BLaER1 (cell line): ENCODE data around the gene GINS2.

Source experiments
- H3K27ac ChIP-seq: shearing (Covaris generic); formaldehyde crosslinking; 2 replicates; pipeline ENCODE4 v1.8.1; 2022
- H3K27me3 ChIP-seq: shearing (Covaris generic); formaldehyde crosslinking; 2 replicates; pipeline ENCODE4 v1.8.1; 2022
- H3K36me3 ChIP-seq: shearing (Covaris generic); formaldehyde crosslinking; 2 replicates; pipeline ENCODE4 v1.8.1; 2022
- H3K4me1 ChIP-seq: shearing (Covaris generic); formaldehyde crosslinking; 2 replicates; pipeline ENCODE4 v1.8.1; 2022
- H3K4me2 ChIP-seq: shearing (Covaris generic); formaldehyde crosslinking; 2 replicates; pipeline ENCODE4 v1.8.1; 2022
- H3K4me3 ChIP-seq: shearing (Covaris generic); formaldehyde crosslinking; 2 replicates; pipeline ENCODE4 v1.8.1; 2022
- H3K9ac ChIP-seq: shearing (Covaris generic); formaldehyde crosslinking; 2 replicates; pipeline ENCODE4 v1.8.1; 2022
- H3K9me3 ChIP-seq: shearing (Covaris generic); formaldehyde crosslinking; 2 replicates; pipeline ENCODE4 v1.8.1; 2022
- H4K20me1 ChIP-seq: shearing (Covaris generic); formaldehyde crosslinking; 2 replicates; pipeline ENCODE4 v1.8.1; 2022
- Cebpa-rat ChIP-seq: shearing (Covaris generic); IDR thresholded peaks from 2 replicates; pipeline ENCODE4 v1.8.1; 2022

The GINS2 gene

GRCh38 chr16:85652431-85653221 is 36.1 kb downstream of the GINS2 start:
- TF ChIP-seq Cebpa-rat: no peak
- Histone ChIP-seq H3K27me3 (no peaks in the 10 kb centered on the region), H3K4me3 (peak overlapping the region; percentile 56; the same call in 1 of the 2 replicates), H3K4me1 (peaks cover 56% of the 10 kb centered on the region), H3K9me3 (no peaks in the 10 kb centered on the region), H3K4me2 (peak overlapping the region; percentile 94), H3K9ac (no peak overlapping the region), H3K36me3 (peaks cover 60% of the 10 kb centered on the region), H3K27ac (peak overlapping the region; percentile 83), H4K20me1 (peaks cover 97% of the 10 kb centered on the region)

DNA sequence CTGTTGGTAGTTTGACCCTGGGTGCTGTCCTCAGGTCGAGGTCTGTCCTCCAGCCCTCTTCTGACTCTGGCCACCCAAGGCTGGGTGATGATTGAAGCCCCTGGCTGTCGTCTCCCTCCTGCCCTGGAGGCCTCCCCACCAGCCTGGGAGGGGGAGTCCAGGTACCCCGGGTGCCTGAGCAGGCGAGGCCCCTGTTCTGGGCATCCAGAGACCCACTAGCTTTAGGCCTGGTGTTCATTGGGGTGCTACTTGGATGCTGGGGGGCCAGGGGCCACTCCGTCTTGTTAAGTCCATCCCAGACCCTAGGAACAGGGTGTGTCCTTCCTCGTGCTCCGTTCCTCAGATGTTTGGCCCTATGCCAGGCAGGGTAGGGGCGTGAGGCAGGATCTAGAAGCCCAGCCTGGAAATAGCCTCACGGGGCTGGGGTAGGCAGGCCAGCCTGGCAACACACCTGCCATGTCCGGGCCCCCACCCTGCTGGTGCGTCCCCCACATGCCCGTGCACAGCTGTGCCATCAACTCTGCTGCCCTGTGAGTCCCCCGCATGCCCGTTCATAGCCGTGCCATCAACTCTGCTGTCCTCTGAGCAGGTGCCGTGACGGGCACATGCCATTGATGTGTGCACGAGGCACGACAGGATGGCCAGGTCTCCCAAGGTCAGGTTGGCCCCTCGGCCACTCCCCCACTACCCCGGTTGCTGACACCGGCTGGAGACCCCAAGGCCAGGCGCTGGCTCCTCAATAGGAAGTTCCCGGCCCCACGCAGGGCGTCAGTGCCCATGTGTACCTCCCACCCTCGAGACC is 36.9 kb downstream of the GINS2 start:
- Histone ChIP-seq H3K27me3 (no peaks in the 10 kb centered on the region), H4K20me1 (peaks cover 97% of the 10 kb centered on the region), H3K27ac (peak overlapping the region; percentile 83), H3K36me3 (peaks cover 55% of the 10 kb centered on the region), H3K4me3 (peak overlapping the region; percentile 56), H3K4me1 (peaks cover 64% of the 10 kb centered on the region), H3K9ac (peak overlapping the region; percentile 62), H3K9me3 (no peaks in the 10 kb centered on the region), H3K4me2 (peak overlapping the region; percentile 94)
- no peak for TF ChIP-seq Cebpa-rat

DNA sequence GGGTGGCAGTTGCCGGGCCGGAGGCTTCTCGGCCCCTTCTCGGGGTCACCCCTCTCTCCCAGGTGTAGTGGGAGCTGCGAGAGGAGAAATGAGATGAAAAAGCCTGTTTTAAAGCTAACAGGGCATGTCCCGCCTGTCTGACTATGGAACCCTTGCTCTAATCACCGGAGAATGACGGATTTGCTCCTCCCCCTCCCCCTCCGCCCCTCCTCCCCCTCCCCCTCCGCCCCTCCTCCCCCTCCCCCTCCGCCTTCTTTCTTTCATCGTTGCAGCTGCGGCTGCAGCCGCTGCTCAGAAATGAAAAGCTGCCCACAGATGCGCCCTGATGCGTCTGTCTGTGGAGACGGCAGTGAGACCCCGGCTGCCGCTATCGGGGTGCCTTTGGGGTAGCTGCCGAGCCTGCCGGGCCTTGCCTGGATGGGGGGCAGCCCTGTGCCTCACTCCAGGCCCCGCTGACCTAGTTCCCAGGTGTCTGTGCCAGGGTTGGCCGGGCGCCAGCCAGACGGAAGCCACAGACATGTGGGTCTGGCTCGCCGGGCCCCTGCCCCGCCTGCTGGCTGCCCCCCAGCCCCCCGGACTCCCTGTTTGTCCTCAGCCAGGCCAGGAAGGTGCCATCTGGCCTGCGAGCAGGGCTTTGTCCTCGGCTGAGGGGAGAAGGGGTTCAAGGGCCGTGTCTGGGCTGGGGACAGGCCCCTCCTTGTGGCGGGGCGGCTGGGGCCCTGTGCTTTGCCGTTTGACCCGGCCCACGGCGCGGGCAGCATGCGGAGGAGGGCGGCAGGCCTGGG is 37.7 kb downstream of the GINS2 start:
- Histone ChIP-seq H3K9ac (peak overlapping the region; percentile 62), H4K20me1 (peaks cover 97% of the 10 kb centered on the region), H3K4me2 (peak overlapping the region; percentile 94), H3K4me3 (peak overlapping the region; percentile 56), H3K27me3 (no peaks in the 10 kb centered on the region), H3K36me3 (peaks cover 51% of the 10 kb centered on the region), H3K27ac (peak overlapping the region; percentile 83), H3K4me1 (peaks cover 72% of the 10 kb centered on the region), H3K9me3 (no peaks in the 10 kb centered on the region)
- TF ChIP-seq Cebpa-rat: no peak

DNA sequence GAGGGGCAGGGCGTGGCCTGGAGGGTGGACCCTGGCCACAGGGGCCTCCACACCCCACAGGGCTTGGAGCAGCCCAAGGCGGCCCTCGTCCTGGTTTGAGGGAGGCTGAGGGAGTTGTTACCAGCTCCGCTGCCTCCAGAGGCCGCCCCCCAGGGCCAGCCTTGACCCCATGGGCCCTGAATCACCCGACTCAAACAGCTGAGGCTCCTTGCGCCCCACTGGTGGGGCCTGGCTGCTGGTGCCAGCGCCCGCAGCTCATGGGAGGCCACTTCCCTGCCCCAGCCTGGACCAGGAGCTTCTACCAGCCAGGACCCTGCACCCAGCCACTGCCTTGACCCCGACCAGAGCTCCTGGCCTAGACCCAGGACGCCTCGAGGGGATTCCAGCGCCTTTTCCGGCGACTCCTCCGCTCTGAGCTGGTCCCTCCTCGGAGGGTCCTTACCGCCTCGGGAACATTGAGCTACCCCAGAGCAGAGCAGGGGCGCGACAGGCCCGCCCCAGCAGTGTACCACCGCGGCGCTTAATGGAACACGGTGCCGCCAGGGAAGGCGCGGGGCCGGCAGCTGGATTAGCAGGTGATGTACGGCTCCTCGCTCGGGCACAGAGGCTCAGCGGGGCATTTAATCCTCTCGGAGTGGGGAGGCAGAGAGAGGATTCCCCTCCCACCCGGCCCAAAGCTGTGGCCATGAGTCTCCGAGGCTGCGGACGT is 38.5 kb downstream of the GINS2 start:
- Histone ChIP-seq H4K20me1 (peaks cover 97% of the 10 kb centered on the region), H3K4me2 (peak overlapping the region; percentile 94)

DNA sequence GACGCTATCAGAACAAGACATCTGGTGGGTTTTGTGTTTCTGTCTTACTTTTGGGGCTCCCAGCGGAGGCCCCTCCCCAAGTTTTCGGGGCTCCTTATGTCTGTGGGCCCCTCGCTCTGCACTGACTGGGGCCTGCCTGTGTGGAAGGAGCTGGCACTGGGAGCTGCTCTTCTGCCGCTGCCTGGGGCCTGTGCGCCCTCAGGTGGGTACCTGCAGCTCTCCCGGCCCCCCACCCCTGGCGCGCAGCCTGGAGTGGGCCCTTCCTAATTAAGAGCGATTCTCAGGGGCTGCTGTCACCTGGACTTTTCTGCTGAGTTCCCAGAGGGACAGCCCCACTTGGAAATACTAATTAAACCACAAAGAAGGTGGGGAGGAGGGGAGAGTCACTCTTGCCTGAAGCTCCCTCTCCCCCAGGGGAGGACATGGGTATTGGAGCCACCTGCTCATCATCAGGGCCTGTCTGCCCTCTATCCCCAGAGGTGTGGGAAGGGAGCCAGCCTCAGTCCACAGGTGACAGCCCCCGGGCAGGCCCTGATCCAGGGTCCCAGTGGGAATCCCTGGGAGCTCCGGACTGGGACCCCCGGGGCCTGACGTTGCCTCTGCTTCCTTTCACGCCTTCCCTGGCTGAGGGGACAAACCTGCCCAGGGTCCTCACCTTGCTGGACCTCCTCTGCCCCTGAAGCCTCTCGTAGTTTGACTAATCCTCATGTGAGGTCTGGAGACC is 39.2 kb downstream of the GINS2 start:
- Histone ChIP-seq H3K27ac (peak overlapping the region; percentile 70), H3K36me3 (peaks cover 50% of the 10 kb centered on the region), H3K4me1 (peaks cover 87% of the 10 kb centered on the region), H3K9ac (peak overlapping the region; percentile 60), H3K4me2 (peak overlapping the region; percentile 94), H3K27me3 (no peaks in the 10 kb centered on the region), H4K20me1 (peaks cover 97% of the 10 kb centered on the region), H3K9me3 (no peaks in the 10 kb centered on the region), H3K4me3 (peak overlapping the region; percentile 38)
- TF ChIP-seq Cebpa-rat: no peak

More for the DNA sequence above, 38.5 kb downstream of the GINS2 start:
- Histone ChIP-seq H3K4me1 (peaks cover 80% of the 10 kb centered on the region), H3K27ac (peak overlapping the region; percentile 70), H3K9me3 (no peaks in the 10 kb centered on the region), H3K36me3 (peaks cover 51% of the 10 kb centered on the region), H3K9ac (peak overlapping the region; percentile 60), H3K27me3 (no peaks in the 10 kb centered on the region), H3K4me3 (peak overlapping the region; percentile 38)
- no peak for TF ChIP-seq Cebpa-rat

GRCh38 chr16:85648805-85649204 is 39.9 kb downstream of the GINS2 start:
- no peak for TF ChIP-seq Cebpa-rat
- peaks cover 95% of the 10 kb centered on the region for H3K4me1 ChIP-seq
- peaks cover 50% of the 10 kb centered on the region for H3K36me3 ChIP-seq
- peak overlapping the region; percentile 94 for H3K4me2 ChIP-seq
- no peaks in the 10 kb centered on the region for H3K9me3 ChIP-seq
- peak overlapping the region; percentile 60; the same call in 1 of the 2 replicates for H3K9ac ChIP-seq
- no peaks in the 10 kb centered on the region for H3K27me3 ChIP-seq
- no peak overlapping the region for H3K4me3 ChIP-seq
- H3K27ac ChIP-seq: no peak overlapping the region
- H4K20me1 ChIP-seq: peaks cover 97% of the 10 kb centered on the region

DNA sequence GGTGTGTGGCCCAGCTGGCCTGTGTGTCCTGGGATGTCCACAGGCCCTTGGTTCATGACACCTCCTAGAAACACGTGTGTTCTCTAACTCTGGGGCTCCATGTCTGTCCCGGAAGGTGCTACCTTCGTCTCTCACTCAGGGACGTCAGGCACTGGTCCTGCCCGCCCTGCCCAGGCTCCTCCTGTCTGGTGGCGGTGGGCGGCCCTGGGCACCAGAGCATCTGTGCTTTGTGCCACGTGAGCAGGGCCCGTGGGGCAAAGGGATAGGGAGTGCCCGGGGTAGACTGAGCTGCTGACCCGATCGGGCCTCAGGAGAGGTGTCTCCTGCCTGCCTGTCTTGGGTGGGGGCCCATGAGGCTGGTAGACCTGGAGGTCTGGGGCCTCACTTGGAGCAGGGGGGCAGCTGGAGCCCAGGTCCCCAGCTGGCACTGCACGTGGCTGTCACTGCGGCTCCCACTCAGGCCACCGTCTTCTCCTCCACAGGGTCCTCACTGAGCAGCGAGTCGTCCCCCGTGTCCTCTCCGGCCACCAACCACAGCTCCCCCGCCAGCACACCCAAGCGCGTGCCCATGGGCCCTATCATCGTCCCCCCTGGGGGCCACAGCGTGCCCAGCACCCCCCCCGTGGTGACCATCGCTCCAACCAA is 40.6 kb downstream of the GINS2 start:
- peak overlapping the region; percentile 60; the same call in 1 of the 2 replicates for H3K9ac ChIP-seq
- peaks cover 48% of the 10 kb centered on the region for H3K36me3 ChIP-seq
- H3K9me3 ChIP-seq: no peaks in the 10 kb centered on the region
- H3K27ac ChIP-seq: no peak overlapping the region
- no peak for TF ChIP-seq Cebpa-rat
- H4K20me1 ChIP-seq: peaks cover 97% of the 10 kb centered on the region
- no peaks in the 10 kb centered on the region for H3K27me3 ChIP-seq
- peaks cover 95% of the 10 kb centered on the region for H3K4me1 ChIP-seq
- H3K4me2 ChIP-seq: peak overlapping the region; percentile 94
- no peak overlapping the region for H3K4me3 ChIP-seq

GRCh38 chr16:85646976-85647375 is 41.8 kb downstream of the GINS2 start:
- no peak overlapping the region for H3K4me3 ChIP-seq
- H3K4me1 ChIP-seq: peaks cover 97% of the 10 kb centered on the region
- peaks cover 58% of the 10 kb centered on the region for H3K36me3 ChIP-seq
- no peaks in the 10 kb centered on the region for H3K9me3 ChIP-seq
- no peak for TF ChIP-seq Cebpa-rat
- peaks cover 99% of the 10 kb centered on the region for H4K20me1 ChIP-seq
- no peak overlapping the region for H3K9ac ChIP-seq
- no peak overlapping the region for H3K27ac ChIP-seq
- no peaks in the 10 kb centered on the region for H3K27me3 ChIP-seq
- H3K4me2 ChIP-seq: peak overlapping the region; percentile 94
